M059J (cell line): ENCODE results near the gene RTL1. TPM values are rescaled to one million over a fixed set of nuclear protein-coding genes. Genes with fewer than 3 reads are reported as not detected.

Experiments
- DNase-seq: peaks from one replicate; pipeline ENCODE4 v3.0.0-alpha.2; 2012; ENCODE audit warnings: low read depth
- total RNA-seq: library from RNA; depleted of rRNA; stranded (reverse); fragments of >200 nt; shearing (Covaris generic); gene quantifications from 2 replicates; pipeline ENCODE4 v1.2.3, GENCODE V29; 2014

Gene RTL1
- total RNA-seq, 1 experiment from 2014 or later: 0.02 TPM

- DNase-seq: no peak
Measured at GRCh38 chr14:100882026-100882967, 21.2 kb downstream of the RTL1 start.

- DNase-seq: no peak
Measured at GRCh38 chr14:100881211-100882025, 22.1 kb downstream of the RTL1 start.

GRCh38 chr14:100880271-100881101 lies 23.0 kb downstream of the RTL1 start:
- DNase-seq: no peak

- no peak for DNase-seq
Measured at GRCh38 chr14:100879782-100880181, 23.7 kb downstream of the RTL1 start.

GRCh38 chr14:100879194-100879593 lies 24.3 kb downstream of the RTL1 start:
- DNase-seq: no peak

- no peak for DNase-seq
Measured at GRCh38 chr14:100878271-100879146, 25.0 kb downstream of the RTL1 start.

GRCh38 chr14:100875861-100876590 lies 27.5 kb downstream of the RTL1 start:
- no peak for DNase-seq

GRCh38 chr14:100875126-100875525 lies 28.4 kb downstream of the RTL1 start:
- DNase-seq: no peak

GRCh38 chr14:100874411-100875091 lies 29.0 kb downstream of the RTL1 start:
- DNase-seq: no peak

GRCh38 chr14:100874051-100874410 lies 29.5 kb downstream of the RTL1 start:
- DNase-seq: no peak

- no peak for DNase-seq
Measured at GRCh38 chr14:100873096-100873482, 30.4 kb downstream of the RTL1 start.

GRCh38 chr14:100872259-100873095 lies 31.0 kb downstream of the RTL1 start:
- peak; percentile 19 for DNase-seq

- peak; percentile 67 for DNase-seq
Measured at GRCh38 chr14:100871234-100872186, 32.0 kb downstream of the RTL1 start.

- DNase-seq: no peak
Measured at GRCh38 chr14:100868621-100869370, 34.7 kb downstream of the RTL1 start.

GRCh38 chr14:100867631-100868315 lies 35.7 kb downstream of the RTL1 start:
- no peak for DNase-seq
